ENCODE results near the gene KIF24.

DNA sequence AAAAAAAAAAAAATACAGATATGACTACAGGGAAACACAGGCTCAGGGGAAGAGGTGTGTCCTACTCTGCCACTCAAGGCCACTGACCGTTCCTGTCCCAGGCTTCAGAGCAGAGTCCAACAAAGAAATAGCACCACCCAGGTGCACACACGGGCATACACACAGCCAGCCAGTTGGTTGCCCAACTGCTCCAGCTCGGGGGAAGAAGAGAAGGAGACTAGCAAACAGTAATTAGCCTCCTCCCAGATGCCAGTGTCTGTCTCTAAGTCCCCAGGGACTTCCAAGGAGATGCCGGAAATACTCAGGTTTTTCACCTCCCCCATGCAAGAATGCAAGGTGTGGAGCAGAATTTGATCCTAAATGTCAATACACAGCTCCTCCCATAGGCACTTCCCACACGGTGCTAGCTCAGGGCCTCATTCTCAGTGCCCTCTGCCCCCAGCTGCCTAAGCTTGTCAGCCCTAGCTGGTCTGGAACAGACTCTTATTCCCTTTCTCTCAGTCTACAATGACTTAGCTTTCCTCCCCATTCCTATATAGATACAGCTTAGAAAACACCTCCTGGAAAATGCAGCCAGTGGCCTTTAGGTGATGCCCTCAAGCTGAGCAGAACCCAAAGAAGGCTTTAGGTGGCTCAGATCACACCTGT lies 46.0 kb upstream of the KIF24 start:
- no peak for TF ChIP-seq EZH2 (IDR thresholded peaks at IDR 0.05; ENCODE audit: borderline replicate concordance, insufficient read depth, low read depth, low read length, poor library complexity, severe bottlenecking)
- TF ChIP-seq, protein P1, sequence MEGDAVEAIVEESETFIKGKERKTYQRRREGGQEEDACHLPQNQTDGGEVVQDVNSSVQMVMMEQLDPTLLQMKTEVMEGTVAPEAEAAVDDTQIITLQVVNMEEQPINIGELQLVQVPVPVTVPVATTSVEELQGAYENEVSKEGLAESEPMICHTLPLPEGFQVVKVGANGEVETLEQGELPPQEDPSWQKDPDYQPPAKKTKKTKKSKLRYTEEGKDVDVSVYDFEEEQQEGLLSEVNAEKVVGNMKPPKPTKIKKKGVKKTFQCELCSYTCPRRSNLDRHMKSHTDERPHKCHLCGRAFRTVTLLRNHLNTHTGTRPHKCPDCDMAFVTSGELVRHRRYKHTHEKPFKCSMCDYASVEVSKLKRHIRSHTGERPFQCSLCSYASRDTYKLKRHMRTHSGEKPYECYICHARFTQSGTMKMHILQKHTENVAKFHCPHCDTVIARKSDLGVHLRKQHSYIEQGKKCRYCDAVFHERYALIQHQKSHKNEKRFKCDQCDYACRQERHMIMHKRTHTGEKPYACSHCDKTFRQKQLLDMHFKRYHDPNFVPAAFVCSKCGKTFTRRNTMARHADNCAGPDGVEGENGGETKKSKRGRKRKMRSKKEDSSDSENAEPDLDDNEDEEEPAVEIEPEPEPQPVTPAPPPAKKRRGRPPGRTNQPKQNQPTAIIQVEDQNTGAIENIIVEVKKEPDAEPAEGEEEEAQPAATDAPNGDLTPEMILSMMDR (IDR thresholded peaks at IDR 0.05) = no peak
